HepG2 (cell line): ENCODE data around the gene ZIC2. TPM values are rescaled to one million over a fixed set of nuclear protein-coding genes. Genes with fewer than 3 reads are reported as not detected.

Experiments used
- ATF7-NPFF ChIP-seq: sonication (generic); formaldehyde crosslinking; IDR thresholded peaks from 2 replicates; pipeline ENCODE4 v1.8.1; 2023; ENCODE audit warnings: mild to moderate bottlenecking, low read depth, missing genetic modification reagents, moderate library complexity
- DDIT3 ChIP-seq: sonication (generic); formaldehyde crosslinking; IDR thresholded peaks from 2 replicates; pipeline ENCODE4 v1.4.0; 2020; ENCODE audit warnings: mild to moderate bottlenecking, missing genetic modification reagents
- JUN ChIP-seq: sonication (generic); formaldehyde crosslinking; IDR thresholded peaks from 2 replicates; pipeline ENCODE4 v1.4.0; 2020; ENCODE audit warnings: mild to moderate bottlenecking, missing genetic modification reagents
- KDM5A ChIP-seq: fragments of 200-600 bp; sonication (generic); IDR thresholded peaks from 2 replicates; pipeline ENCODE4 v1.7.0; 2018; ENCODE audit warnings: antibody characterized with exemption, mild to moderate bottlenecking, low read length, borderline replicate concordance
- REPIN1 ChIP-seq: sonication (generic); formaldehyde crosslinking; IDR thresholded peaks from 2 replicates; pipeline ENCODE4 v1.8.0; 2022; ENCODE audit warnings: missing genetic modification reagents, low read depth, mild to moderate bottlenecking, borderline replicate concordance
- SMARCC2 ChIP-seq: fragments of 450-650 bp; IDR thresholded peaks from 2 replicates; pipeline ENCODE4 v1.6.1; 2017; ENCODE audit warnings: antibody characterized with exemption, mild to moderate bottlenecking
- WIZ ChIP-seq: sonication (generic); formaldehyde crosslinking; IDR thresholded peaks from 2 replicates; pipeline ENCODE4 v1.5.1; 2020; ENCODE audit warnings: mild to moderate bottlenecking, missing genetic modification reagents
- XBP1 ChIP-seq: sonication (generic); formaldehyde crosslinking; IDR thresholded peaks from 2 replicates; pipeline ENCODE4 v1.5.0; 2020; ENCODE audit warnings: missing genetic modification reagents
- ZBTB2 ChIP-seq: sonication (generic); formaldehyde crosslinking; IDR thresholded peaks from 2 replicates; pipeline ENCODE4 v1.8.0; 2022; ENCODE audit warnings: low read depth, missing genetic modification reagents
- ZNF225 ChIP-seq: sonication (generic); formaldehyde crosslinking; IDR thresholded peaks from 2 replicates; pipeline ENCODE4 v1.4.0; 2020; ENCODE audit warnings: mild to moderate bottlenecking, missing genetic modification reagents
- ZNF30 ChIP-seq: sonication (generic); formaldehyde crosslinking; IDR thresholded peaks from 2 replicates; pipeline ENCODE4 v1.5.0; 2020; ENCODE audit warnings: mild to moderate bottlenecking, missing genetic modification reagents
- ZNF547 ChIP-seq: sonication (generic); formaldehyde crosslinking; IDR thresholded peaks from 2 replicates; pipeline ENCODE4 v1.5.1; 2020; ENCODE audit warnings: mild to moderate bottlenecking, missing genetic modification reagents
- ZNF549 ChIP-seq: sonication (generic); formaldehyde crosslinking; IDR thresholded peaks from 2 replicates; pipeline ENCODE4 v1.5.0; 2020; ENCODE audit warnings: missing genetic modification reagents
- ZNF775 ChIP-seq: sonication (generic); formaldehyde crosslinking; IDR thresholded peaks from 2 replicates; pipeline ENCODE4 v1.4.0; 2020; ENCODE audit warnings: missing genetic modification reagents, mild to moderate bottlenecking, moderate library complexity, borderline replicate concordance
- ZNF800 ChIP-seq: sonication (generic); formaldehyde crosslinking; IDR thresholded peaks from 2 replicates; pipeline ENCODE4 v1.4.0; 2020; ENCODE audit warnings: missing genetic modification reagents
- ZNF879 ChIP-seq: sonication (generic); formaldehyde crosslinking; IDR thresholded peaks from 2 replicates; pipeline ENCODE4 v1.8.1; 2023; ENCODE audit warnings: missing genetic modification reagents
- ZSCAN20 ChIP-seq: sonication (generic); formaldehyde crosslinking; IDR thresholded peaks from 2 replicates; pipeline ENCODE4 v1.4.0; 2020; ENCODE audit warnings: missing genetic modification reagents, mild to moderate bottlenecking, borderline replicate concordance
- polyA plus RNA-seq, 8 experiments: library from polyadenylated mRNA; depleted of rRNA in 3 of 8; stranded (reverse) in 7 of 8; unstranded in 1 of 8; fragments of >200 nt; fragmentation: Illumina TruSeq in 4 of 8; extraction: Trizol in 4 of 8; gene quantifications; 2 replicates each; pipeline versions ENCODE4 v1.2.1 to v1.2.3, GENCODE V29; 2011 to 2016; ENCODE audit warnings: low read depth in 4 of 8, missing spikeins in 1 of 8, mixed read lengths in 1 of 8; ENCODE audit not compliant: insufficient read depth in 1 of 8
- total RNA-seq, 5 experiments: library from RNA; depleted of rRNA; stranded (reverse); fragments of >200 nt; fragmentation: Illumina TruSeq; extraction: Trizol; gene quantifications; 2 replicates each; pipeline ENCODE4 v1.2.3, GENCODE V29; 2016; ENCODE audit warnings: low read depth in 1 of 5
- TF ChIP-seq, protein P1 (sequence below): sonication (generic); formaldehyde crosslinking; IDR thresholded peaks from 2 replicates; pipeline ENCODE4 v1.5.1; 2020; ENCODE audit warnings: missing genetic modification reagents, mild to moderate bottlenecking, borderline replicate concordance
- TF ChIP-seq, protein P2 (sequence below): sonication (generic); formaldehyde crosslinking; IDR thresholded peaks from 2 replicates; pipeline ENCODE4 v1.5.0; 2020; ENCODE audit warnings: mild to moderate bottlenecking, missing genetic modification reagents, moderate library complexity

ZIC2 gene
- total and polyA plus RNA-seq, 2 of the 13 experiments (the other 11 are each of a cell fraction or from before 2014, with no cell fraction given) = 0.13 TPM; not detected in 1

- TF ChIP-seq SMARCC2 (no peak), ZNF775 (CRISPR knock-in tag) (no peak), JUN (CRISPR knock-in tag) (no peak), ZSCAN20 (CRISPR knock-in tag) (no peak), ZNF30 (CRISPR knock-in tag) (no peak), KDM5A (no peak), WIZ (CRISPR knock-in tag) (no peak), ZNF225 (no peak), ATF7-NPFF (CRISPR knock-in tag) (peak; percentile 79; the same call in 1 of the 2 replicates), ZNF549 (CRISPR knock-in tag) (no peak), XBP1 (CRISPR knock-in tag) (no peak), ZBTB2 (CRISPR knock-in tag) (0 out of 2 replicates have a peak, but pooled peaks have one; percentile 11), ZNF879 (CRISPR knock-in tag) (no peak), DDIT3 (CRISPR knock-in tag) (no peak), REPIN1 (CRISPR knock-in tag) (no peak), ZNF800 (peak; percentile 87), ZNF547 (CRISPR knock-in tag) (0 out of 2 replicates have a peak, but pooled peaks have one; percentile 49)
- TF ChIP-seq, protein P1, sequence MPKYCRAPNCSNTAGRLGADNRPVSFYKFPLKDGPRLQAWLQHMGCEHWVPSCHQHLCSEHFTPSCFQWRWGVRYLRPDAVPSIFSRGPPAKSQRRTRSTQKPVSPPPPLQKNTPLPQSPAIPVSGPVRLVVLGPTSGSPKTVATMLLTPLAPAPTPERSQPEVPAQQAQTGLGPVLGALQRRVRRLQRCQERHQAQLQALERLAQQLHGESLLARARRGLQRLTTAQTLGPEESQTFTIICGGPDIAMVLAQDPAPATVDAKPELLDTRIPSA = no peak
- TF ChIP-seq, protein P2, sequence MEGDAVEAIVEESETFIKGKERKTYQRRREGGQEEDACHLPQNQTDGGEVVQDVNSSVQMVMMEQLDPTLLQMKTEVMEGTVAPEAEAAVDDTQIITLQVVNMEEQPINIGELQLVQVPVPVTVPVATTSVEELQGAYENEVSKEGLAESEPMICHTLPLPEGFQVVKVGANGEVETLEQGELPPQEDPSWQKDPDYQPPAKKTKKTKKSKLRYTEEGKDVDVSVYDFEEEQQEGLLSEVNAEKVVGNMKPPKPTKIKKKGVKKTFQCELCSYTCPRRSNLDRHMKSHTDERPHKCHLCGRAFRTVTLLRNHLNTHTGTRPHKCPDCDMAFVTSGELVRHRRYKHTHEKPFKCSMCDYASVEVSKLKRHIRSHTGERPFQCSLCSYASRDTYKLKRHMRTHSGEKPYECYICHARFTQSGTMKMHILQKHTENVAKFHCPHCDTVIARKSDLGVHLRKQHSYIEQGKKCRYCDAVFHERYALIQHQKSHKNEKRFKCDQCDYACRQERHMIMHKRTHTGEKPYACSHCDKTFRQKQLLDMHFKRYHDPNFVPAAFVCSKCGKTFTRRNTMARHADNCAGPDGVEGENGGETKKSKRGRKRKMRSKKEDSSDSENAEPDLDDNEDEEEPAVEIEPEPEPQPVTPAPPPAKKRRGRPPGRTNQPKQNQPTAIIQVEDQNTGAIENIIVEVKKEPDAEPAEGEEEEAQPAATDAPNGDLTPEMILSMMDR (CRISPR knock-in tag) = no peak
Measured at GRCh38 chr13:99982036-99982730, 599 bp downstream of the ZIC2 start (continued).
